GM10248 (cell line): ENCODE results near the gene FAM167B.
A peak's percentile ranks its signal among the peaks of the same experiment; 100 is the strongest.

Experiments
- CTCF ChIA-PET: fragments of 300-600 bp; sonication (Branson Sonifier 250); formaldehyde crosslinking; extraction: SDS; loops from one replicate; lab custom pipeline; 2021; ENCODE audit warnings: antibody characterized with exemption; lab: Yijun Ruan, JAX
- POLR2A ChIA-PET: fragments of 350-650 bp; sonication (Branson Sonifier 250); formaldehyde crosslinking; extraction: SDS; loops from one replicate; lab custom pipeline; 2020; ENCODE audit warnings: antibody characterized with exemption; lab: Yijun Ruan, JAX
- DNase-seq: peaks from one replicate; pipeline ENCODE4 v3.0.0; 2012; ENCODE audit errors: extremely low spot score
- TF ChIP-seq, protein P1 (sequence below): IDR thresholded peaks from 2 replicates; pipeline ENCODE4 v1.5.1; 2012; ENCODE audit warnings: mild to moderate bottlenecking, low read depth; ENCODE audit errors: extremely low read depth, missing control alignments, control extremely low read depth

Gene FAM167B

DNA sequence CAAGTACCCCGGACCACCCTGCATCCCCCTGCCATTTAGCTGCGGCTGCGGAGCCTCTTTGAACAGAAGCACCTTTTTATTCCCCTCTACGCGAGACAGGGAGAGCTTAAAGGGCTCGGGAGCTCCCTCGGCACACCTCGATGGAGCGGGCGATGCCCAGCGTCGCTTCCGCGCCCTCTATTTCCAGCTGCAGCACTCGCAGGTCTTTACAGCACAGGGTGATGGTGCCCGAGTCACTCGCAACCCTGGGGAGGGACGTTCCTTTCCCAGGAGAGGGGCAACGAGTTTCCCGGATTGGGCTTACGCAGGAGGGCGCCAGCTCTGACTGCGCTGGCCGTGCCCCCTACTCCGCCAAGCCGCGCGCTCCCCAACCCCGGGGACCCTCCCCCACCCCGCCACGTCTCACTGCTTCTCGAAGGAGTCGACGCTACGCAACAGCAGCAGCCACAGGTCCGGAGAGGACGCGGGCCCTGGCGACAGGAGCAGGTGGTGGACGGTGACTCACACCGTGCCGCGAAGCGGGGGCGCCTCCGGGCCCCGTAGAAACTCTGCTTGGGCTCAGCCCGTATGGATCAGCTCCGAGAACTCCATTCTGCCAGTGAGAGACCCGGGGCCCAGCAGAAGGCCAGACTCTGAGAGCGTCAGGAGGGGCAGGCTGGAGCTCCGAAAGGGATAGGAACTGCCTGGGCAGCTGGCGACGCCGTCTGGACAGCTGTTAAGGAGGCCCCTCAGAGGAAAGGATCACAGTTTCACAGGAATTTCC, 5.8 kb upstream of the FAM167B start:
- CTCF ChIA-PET: interaction anchor here (0.6 to 14.4 kb wide), 14 partner anchors 10 to 237 kb away, joined by 3 to 156 read pairs (median 4); partner anchors contain the start of genes CCDC28B, FAM167B and LCK
- POLR2A ChIA-PET: interaction anchor here (0.7 to 1.8 kb wide), 4 partner anchors 9 to 95 kb away, joined by 3 to 5 read pairs (median 4); partner anchors contain the start of genes LCK and MARCKSL1
- DNase-seq: peak; percentile 71
- TF ChIP-seq, protein P1, sequence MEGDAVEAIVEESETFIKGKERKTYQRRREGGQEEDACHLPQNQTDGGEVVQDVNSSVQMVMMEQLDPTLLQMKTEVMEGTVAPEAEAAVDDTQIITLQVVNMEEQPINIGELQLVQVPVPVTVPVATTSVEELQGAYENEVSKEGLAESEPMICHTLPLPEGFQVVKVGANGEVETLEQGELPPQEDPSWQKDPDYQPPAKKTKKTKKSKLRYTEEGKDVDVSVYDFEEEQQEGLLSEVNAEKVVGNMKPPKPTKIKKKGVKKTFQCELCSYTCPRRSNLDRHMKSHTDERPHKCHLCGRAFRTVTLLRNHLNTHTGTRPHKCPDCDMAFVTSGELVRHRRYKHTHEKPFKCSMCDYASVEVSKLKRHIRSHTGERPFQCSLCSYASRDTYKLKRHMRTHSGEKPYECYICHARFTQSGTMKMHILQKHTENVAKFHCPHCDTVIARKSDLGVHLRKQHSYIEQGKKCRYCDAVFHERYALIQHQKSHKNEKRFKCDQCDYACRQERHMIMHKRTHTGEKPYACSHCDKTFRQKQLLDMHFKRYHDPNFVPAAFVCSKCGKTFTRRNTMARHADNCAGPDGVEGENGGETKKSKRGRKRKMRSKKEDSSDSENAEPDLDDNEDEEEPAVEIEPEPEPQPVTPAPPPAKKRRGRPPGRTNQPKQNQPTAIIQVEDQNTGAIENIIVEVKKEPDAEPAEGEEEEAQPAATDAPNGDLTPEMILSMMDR: no peak

DNA sequence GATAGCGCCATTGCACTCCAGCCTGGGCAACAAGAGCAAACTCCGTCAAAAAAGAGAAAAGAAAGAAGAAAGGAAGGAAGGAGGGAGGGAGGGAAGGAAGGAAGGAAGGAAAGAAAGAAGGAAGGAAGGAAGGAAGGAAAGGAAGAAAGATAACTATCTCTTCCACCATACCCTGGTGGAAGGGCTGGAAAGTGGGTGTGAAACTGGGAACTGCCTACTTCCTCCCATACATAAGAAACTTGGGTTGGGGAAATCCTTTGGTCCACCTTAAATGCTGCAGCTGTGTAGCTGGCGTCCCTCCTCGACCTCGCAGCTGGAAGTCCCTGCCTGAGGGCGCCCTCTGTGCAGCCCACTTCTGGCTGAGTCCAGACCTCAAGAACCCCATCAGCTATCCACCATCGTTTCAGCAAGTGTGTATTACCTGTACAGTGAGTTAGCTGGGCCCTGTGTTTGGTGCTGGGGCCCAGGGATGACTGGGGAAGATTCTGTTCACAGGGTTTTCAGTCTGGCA, 4.6 kb upstream of the FAM167B start:
- no peak for DNase-seq
- CTCF ChIA-PET: interaction anchor here (0.8 to 14.4 kb wide), 6 partner anchors 9 to 94 kb away, joined by 3 to 156 read pairs (median 4); partner anchors contain the start of genes FAM167B, LCK and MARCKSL1
- TF ChIP-seq, protein P1: peak; percentile 16
- POLR2A ChIA-PET: interaction anchor here (1.3 kb wide), 2 partner anchors 19 to 94 kb away, joined by 3 to 5 read pairs; partner anchors contain the start of gene MARCKSL1

DNA sequence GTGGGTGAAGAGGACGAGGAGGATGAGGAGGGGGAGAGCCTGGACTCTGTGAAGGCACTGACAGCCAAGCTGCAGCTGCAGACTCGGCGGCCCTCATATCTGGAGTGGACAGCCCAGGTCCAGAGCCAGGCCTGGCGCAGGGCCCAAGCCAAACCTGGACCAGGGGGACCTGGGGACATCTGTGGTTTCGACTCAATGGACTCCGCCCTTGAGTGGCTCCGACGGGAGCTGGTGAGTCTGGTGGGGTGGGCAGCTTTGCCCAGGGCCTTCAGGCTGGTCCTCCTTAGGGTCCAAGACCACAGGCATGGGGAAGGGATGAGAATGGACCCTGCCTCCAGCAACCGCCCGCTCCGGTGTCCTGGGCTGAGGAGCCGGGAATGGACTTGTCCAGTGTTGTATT, 430 bp downstream of the FAM167B start:
- no peak for DNase-seq
- ChIA-PET POLR2A (no interaction called here), CTCF (interaction anchor here (1.1 to 14.4 kb wide), 22 partner anchors 9 to 127 kb away, joined by 3 to 156 read pairs (median 7); partner anchors contain the start of gene TXLNA)
- TF ChIP-seq, protein P1: no peak

DNA sequence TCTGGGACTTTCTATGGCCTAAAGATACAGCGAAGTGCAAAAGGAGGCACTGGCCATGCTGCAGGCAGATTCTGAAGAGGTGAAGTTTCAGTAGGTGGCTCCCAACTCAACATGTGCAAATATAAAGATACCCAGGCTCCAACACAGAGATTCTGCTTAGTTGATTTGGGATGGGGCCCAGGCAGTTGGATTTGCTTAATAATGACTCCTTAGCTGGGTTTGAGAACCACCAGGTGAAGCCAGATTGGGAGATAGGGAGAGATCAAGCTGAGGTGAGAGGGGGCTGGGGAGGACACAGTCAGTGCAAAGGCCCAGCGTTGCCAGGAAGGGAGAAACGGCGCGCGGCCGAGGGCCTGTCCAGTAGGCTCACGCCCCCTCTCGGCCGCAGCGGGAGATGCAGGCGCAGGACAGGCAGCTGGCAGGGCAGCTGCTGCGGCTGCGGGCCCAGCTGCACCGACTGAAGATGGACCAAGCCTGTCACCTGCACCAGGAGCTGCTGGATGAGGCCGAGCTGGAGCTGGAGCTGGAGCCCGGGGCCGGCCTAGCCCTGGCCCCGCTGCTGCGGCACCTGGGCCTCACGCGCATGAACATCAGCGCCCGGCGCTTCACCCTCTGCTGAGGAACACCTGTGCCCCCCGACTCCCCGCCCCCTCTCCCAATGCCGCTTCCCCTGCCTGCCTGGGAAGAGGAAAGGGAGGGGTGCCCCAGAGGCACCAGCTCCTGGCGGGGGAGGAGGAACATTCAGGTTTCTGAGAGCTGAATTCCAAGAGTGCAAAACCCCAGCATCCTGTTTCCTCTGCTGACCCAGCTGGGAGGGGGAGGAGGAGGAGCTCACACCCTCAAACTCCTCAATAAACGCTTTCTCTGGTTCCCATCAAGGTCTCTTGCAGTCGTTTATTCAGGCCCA, 1.2 kb downstream of the FAM167B start:
- TF ChIP-seq, protein P1: peak; percentile 94
- ChIA-PET CTCF (interaction anchor here (0.6 to 14.4 kb wide), 53 partner anchors 10 to 185 kb away, joined by 3 to 156 read pairs (median 4); partner anchors contain the start of genes BSDC1, HDAC1, IQCC and MARCKSL1), POLR2A (interaction anchor here (1.4 to 3.5 kb wide), 2 partner anchors 86 to 88 kb away, joined by 5 to 27 read pairs; partner anchors contain the start of gene MARCKSL1)
- peak; percentile 87 for DNase-seq

DNA sequence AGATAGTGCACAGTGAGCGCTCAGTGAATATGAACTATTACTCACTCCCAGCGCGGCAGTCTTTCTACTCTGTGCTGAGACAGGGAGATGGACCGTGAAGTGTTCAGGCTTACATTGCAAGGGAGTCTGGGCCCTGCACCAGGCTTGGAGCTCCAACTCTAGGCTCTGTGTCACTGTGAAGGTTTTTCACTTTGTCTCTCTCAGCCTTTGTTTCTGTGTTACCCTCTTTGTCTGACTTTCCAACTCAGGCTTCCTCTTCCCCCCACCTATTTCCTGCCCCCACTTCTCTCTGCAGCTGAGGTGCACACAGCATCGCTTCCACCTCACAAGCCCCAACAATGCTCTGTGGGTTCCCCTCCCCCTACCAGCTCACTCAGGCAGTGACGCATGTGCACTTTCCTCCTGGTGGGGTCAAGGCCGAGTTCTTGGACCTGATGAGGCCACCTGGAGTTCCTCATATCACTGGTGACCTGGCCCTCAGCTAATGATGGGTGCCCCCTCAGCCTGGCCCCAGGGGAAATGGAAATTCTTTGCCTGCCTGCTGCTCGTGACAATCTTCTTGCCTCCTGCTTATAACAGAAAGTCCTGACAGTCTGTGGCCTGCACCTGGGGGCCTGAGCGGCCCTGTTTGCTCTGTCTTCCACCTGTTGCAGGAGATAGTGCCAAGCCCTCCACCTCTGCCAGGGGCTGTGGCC, 3.0 kb downstream of the FAM167B start:
- TF ChIP-seq, protein P1: no peak
- DNase-seq: peak; percentile 86
- POLR2A ChIA-PET: interaction anchor here (0.6 to 3.5 kb wide), 4 partner anchors 9 to 314 kb away, joined by 3 to 27 read pairs (median 6); partner anchors contain the start of gene MARCKSL1
- CTCF ChIA-PET: interaction anchor here (1.2 to 14.4 kb wide), 12 partner anchors 9 to 187 kb away, joined by 3 to 156 read pairs (median 10); partner anchors contain the start of gene KPNA6
